Inferior parietal cortex (tissue), 1 donor: ENCODE data around the gene PREPL.
"Not testable (repeated sequence)": the region's sequence is repeated elsewhere in the genome, so short reads cannot be mapped to it uniquely, and the experiment has no call there.

Source experiments
- DNase-seq: peaks from one replicate; pipeline ENCODE4 v3.0.0-alpha.2; 2016; ENCODE audit errors: extremely low spot score

The PREPL gene

DNA sequence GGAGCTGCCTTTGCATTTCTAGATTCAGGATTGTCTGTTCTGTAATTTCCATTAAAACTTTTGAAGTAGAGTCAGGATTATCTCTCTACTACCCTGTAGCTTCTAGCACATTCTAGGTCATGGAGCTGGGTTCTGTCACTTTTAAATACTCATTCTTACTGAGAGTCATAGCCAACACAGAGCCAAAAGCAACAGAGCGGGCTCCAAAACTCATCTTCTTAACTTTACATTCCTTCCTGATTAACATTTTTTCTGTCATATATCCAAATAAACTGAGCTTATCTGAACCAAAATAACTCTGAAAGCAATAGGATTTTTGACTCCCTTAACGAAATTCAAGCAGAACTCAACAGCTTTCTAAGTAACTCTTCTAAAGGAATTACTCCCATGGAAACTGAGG lies 12.9 kb downstream of the PREPL start:
- DNase-seq, result no peak

DNA sequence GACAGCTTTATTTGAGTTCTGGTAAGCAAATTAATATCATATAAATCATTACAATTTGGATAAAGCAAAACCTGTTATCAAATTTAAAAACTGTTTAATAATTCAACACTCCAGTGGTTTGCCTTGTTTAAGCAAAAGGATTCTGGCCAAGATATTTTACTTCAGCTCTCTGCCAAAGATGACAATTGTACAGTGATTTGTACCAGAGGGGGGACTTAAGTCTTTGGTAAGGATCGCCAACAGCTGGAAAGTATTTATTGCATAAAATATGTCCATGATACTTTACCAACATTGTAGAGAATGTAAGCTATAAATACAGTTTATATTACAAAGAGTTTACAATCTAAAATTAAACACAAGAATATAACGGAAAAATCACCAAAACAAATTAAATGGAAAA lies 13.8 kb downstream of the PREPL start:
- DNase-seq, result no peak

DNA sequence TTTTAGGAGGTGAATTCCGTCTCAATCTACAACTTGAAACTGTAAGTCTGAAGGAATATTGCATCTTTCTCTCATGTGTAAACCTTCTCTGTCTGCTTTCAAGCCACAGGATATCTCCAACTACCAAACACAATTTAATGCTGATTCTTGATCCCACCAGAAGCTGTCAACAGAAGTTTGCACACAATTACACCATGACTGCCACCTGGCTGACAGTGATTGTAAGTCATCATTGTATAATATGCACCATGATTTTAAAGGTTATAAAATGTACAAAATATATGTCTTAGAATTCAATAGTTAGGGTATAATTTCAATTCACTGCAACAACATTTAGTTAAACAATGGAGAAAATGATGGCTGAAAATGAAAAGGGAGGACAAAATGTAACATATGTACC lies 18.4 kb downstream of the PREPL start:
- DNase-seq, result no peak

DNA sequence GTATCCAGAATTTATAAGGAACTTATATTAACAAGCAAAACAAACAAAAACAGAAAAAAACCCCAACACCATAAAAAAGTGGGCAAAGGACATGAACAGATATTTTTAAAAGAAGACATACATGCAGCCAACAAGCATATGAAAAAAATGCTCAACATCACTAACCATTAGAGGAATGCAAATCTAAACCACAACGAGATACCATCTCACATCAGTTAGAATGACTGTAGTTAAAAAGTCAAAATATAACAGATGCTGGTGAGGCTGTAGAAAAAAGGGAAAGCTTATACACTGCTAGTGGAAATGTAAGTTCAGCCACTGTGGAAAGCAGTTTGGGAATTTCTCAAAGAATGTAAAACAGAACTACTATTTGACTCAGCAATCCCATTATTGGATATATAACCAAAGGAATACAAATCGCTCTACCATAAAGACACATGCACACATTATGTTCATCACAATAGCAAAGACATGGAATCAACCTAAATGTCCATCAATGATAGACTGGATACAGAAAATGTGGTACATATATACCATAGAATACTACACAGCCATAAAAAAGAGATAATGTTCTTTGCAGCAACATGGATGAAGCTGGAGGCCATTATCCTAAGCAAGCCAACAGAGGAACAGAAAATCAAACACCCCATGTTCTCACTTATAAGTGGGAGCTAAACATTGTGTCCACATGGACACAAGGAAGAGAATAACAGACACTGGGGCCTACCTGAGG lies 25.3 kb downstream of the PREPL start:
- no peak for DNase-seq

DNA sequence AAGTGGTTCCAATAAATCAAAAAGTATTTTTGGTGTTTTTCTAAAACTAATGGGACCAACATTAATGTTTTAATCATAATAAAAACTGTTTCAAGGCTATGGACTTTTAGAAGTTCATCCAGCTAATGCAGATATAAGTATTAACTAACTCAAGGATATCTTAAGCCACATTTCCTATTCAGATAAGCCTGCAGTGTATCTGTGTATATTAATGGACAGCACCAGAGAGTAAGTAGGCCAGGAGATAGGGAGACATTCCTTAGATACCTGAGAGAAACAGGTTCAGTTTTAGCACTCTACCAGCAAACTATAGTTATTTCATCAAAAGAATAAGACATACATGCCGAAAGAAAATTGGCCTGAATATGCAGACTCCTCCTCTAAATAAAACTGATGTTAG lies 27.3 kb downstream of the PREPL start:
- no peak for DNase-seq

DNA sequence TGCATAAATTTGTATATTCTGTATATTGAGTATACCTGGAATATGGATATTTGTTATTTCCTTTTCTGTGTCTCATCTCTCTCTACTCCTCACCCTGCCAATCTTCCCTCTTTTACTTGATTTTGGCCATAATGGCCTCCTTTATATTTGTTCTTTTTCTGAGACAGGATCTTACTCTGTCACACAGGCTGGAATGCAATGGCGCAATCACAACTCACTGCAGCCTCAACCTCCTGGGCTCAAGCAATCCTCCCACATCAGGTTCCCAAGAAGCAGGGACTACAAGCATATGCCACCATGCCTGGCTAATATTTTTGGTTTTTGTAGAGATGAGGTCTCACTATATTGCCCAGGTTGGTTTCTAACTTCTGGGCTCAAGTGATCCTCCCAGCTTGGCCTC lies 30.5 kb downstream of the PREPL start:
- no peak for DNase-seq

DNA sequence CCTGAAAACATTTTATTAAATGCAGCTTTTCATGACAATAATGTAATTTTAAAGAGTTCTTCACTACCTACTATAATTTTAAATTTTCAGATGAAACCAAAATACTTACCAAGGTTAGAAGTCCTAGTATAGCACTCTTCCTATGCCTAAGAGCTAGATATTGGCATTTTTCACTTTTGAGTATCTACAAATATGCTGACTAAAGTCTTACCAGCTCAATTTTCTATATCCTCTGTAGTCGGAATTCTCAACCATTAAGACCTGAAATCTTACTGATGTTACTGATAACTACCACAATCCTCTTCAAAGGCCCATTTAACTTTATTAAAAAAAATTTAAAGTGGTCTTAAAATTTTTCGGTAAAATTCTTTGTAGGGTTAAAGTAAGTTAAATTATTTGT lies 32.0 kb downstream of the PREPL start:
- no peak for DNase-seq

DNA sequence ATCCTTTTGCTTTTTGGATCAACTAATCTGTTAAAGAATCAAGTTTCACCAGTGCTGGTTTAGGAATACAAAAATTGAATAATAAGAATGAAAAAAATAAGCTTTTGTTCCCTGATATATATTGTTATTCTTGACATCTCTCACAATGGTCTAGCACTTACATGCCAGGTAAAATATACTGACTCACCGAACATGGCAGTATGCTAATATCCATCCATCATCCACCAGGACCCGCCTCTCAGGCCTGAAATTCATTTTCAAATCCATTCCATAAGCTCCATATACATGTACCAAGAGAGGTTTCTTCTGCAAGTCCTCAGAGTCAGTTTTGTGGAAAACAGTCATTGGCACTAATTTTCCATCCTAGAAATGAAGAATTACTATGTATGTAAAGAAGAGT lies 32.5 kb downstream of the PREPL start:
- no peak for DNase-seq

DNA sequence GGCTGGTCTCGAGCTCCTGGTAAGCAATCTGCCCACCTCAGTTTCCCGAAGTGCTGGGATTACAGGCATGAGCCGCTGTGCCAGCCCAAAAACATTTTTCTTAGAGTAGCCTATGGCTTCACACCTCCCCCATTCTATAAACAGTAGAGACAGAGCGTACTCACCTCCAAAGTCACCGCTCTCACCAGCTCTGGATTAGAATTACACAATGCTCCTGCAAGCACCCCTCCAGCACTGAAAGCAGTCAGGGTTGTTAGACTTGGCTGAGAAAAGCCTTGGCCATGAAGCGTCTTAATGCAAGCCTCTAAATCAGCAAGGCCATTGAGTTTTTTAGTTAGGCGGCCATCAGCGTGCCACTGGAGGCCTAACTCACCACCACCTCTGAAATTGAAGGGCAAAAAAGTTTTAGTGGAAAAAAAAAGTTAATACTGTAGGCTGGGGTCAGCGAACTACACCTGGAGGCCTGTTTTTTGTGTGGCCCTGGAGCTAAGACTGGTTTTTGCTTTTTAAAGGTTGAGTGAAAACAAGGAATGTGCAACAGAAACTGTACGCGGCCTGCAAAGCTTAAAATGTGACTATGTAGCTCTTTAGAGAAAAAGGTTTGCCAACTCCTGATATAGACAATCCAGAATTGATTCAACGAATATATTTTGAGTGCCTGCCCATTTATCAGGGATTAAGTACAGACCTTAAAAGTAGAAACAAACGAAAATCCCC lies 34.6 kb downstream of the PREPL start:
- no peak for DNase-seq

DNA sequence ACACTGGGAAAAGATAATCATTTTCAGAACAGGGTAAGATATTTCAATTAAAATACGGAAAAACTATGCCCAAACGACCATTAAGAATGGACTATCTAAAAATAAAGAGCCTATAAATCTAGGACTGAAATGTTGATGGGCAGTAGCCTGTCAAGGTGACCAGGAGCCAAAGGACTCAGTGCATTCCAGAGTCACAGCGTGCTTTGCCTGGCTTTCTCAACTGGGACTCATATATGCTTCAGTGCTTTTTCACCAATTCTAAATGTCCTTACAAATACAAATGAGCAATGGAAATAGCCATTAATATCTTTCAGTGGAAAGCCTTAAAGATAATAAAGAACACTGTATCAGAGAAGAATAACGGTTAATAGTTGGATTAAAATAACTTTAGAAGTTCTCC lies 35.4 kb downstream of the PREPL start:
- DNase-seq, result no peak

DNA sequence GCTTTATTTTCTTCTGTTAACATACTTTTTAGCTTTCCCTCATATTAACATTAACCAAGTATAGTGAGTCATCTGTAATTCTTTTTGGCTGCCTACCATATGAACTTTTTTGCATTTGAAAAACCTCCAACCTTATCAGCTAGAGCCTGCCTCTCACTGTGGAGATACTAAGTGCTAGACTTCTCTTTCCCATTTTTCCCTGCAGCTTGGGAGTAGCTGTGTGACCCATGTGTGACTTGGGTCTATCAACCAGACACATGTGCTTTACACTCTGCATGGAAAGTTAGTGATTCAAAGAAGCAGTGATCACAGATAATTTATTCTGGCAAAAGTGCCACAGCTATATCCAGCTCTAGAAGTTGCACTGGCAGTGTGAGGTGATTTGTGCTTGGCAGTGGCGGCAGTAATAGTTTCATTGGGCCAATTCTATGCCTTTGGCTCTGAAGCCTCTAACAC lies 36.3 kb downstream of the PREPL start:
- DNase-seq, result no peak

DNA sequence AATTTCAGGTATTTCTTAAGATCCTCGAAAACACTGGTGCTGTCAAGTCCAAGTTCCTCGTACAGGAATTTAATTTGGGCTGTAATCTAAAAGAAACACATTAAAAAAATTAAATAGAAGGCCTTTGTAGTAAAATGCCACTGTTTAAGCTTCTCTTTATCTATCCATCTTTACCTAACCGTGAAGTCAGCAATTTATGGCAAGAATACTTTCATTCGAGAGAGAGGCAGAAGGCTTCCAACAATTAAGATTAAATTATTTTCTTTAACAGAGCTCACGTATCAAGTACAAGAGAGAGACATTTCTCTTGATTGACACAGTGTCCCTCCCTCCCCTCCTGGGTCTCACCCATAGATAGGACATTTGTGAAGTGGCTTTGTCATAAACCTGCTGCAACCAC lies 39.9 kb downstream of the PREPL start:
- DNase-seq, result no peak

DNA sequence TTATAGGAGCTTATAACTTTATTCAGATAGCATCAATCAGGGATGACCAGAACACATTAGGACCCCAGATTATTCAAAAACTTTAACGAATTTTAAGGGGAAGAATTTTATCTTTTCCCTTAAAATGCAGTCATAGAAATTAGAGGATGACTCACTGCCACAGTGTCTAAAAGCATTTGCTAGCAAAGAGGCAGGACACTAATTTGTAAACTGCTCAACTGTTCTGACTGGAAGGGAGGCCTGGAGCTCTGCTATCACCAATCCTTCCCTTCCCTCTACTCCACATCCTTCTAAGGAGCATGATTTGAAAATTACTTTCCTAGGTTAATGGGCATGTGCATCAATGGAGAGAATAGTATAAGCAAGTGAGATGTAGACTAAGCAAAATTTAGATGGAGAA lies 40.5 kb downstream of the PREPL start:
- DNase-seq, result no peak

DNA sequence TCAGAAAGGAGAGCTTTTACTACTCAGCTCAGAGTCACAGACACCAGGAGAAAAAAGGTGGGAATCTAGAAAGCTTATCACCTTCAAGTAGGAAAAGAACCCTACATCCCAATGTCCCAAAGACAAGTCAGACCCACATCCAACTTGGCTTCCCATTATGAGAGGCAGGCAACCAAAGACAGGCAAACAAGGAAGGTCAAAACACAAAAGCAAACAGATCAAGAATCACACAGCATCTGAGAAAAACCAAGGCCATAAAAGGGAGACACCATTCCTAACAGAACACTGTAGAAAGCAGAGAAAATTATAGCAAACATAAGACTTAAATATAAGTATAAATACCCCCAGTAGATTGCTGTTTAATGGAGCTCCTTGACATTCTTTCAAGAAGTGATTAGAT lies 45.3 kb downstream of the PREPL start:
- no peak for DNase-seq

DNA sequence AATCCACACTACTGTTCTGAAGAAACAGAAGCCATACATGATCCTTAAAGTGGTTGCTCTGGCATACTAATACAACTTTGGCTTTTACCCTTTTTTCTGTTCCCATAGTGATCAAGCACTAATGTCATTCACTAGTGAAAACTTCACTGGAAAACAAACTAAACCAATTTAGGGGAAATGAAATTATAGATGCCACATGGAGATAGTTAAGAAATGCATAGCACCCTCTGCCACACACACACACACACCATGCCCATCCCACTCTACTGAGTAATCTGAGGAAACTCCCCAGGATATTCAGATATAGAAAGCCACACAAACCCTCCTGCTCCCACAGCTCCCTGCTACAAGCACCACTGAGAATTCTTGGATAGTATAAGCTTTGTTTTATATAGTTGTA lies 46.9 kb downstream of the PREPL start:
- no peak for DNase-seq

DNA sequence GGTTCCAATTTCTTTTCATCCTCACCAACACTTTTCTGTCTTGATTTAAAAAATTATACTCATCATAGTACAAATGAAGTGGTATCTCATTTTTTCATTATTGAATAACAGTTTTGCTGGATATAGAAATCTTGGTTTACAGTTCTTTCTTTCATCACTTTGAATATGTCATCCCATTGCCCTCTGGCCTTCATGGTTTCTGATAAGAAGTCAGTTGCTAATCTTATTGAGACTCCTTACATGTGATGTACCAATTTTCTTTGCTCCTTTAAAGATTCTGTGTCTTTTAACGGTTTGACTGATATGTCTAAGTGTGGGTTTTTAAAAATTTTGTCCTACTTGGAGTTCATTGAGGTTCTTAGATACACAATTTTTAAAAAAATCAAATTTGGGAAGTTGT lies 51.0 kb downstream of the PREPL start:
- DNase-seq, result no peak

DNA sequence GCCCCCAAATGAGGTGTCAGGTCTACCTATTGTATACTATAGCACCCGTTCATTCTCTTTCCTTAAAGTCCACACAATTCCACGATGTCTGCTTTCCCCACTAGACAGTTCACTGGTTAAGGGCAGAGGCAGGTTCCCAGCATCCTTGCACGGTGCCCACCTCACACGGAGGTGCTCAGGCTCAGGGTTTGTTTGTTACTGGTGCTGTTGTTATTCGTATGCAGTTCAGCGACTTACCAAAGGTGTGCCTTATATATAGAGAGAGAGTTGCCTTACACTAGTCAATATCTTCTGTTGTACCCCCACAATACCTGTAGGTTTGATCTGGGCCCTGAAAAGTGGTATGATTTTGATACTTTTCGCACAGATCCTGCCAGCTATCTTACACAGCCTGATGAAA lies 55.4 kb downstream of the PREPL start:
- DNase-seq, result no peak

DNA sequence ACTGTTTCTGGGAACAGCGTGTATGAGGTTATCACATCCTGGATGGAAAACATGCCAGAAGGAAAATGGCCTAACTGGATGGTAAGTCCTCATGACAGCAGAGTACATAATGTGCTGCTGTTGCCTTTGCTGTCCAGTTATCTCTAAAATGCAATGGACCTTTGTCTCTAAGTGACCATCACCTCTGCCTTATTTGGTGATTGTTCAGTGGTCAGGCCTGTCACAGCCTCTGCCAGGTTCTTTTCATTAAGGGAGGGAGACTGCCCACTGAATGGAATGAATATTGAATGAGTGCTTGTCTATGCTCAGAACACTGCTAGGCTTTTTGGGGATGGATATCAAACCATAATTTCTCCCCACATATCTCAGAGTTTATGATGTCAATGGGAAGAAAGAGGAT lies 57.0 kb downstream of the PREPL start:
- DNase-seq, result no peak

DNA sequence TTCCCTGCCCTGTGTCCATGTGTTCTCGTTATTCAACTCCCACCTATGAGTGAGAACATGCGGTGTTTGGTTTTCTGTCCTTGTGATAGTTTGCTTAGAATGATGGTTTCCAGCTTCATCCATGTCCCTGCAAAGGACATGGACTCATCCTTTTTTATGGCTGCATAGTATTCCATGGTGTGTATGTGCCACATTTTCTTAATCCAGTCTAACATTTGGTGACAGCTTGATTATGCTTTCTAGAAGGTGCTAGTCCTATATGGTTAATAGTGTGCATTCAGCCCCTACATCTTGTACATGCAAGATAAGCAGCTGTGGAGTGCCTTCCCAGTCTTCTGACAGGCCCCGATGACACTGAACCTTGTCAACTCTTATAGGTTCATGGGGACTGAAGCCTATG lies 57.5 kb downstream of the PREPL start:
- not testable (repeated sequence) for DNase-seq

DNA sequence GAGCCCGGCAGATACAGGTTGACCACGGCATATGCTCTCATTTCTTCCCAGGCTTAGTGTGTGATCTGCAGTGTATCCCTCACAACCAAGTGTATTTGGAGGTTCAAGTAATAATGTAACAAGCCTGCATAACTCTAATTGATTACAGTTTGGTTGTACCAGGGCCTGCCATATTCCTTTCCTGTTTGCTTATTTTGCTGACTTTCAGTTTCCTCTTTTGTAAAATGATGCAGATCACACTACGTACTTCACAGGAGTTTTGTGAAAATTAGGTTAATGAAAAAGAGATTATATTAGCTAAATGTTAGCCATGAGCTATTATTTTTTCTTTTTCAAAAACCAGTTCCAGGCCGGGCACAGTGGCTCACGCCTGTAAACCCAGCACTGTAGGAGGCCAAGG lies 60.2 kb downstream of the PREPL start:
- DNase-seq, result no peak

DNA sequence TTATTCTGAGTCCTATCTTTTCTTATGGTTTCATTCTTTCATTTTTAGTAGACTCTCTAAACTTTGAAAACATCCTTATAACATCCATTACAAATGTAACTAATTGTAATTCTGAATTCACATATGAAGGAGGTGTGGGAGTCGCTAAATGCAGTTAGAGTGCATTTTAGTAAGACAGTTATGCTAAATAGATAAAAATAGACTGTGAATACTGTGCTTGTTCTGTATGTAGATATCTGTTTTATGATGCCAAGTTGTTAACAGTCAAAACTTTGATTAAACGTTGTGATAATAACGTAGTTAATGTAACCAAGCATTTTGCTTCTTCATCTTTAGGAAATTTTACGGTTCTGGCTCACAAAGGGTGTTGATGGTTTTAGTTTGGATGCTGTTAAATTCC lies 61.7 kb downstream of the PREPL start:
- no peak for DNase-seq

DNA sequence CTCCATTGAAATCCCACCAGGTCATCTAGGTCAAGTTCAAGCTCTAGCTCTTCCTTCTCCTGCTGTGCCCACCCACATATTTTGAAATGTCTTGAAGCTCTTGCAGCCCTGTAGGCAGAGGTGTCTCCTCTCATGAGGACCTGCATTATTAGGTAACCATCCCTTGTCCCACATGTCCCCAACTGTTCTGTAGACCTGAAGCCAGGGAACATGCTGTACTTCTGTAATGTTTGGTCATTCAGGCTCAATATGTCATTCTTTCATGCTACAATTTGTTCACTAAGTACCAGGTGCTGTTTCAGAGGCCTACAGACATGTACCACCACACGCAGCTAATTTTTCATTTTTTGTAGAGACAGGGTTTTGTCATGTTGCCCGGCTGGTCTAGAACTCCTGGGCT lies 63.9 kb downstream of the PREPL start:
- DNase-seq, result no peak

DNA sequence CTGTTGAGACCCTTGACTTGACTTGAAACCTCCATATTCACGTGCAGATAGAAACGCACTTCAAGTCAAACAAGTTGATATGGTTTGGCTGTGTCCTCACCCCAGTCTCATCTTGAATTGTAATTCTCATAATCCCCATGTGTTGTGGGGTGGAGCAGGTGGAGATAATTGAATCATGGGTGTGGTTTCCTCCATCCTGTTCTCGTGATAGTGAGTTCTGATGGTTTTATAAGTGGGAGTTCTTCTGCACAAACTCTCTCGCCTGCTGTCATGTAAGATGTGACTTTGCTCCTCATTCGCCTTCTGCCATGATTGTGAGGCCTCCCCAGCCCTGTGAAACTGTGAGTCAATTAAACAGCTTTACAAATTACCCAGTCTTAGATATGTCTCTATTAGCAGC lies 64.6 kb downstream of the PREPL start:
- no peak for DNase-seq
